Measurements from ENCODE around the gene ARID2.

DNA sequence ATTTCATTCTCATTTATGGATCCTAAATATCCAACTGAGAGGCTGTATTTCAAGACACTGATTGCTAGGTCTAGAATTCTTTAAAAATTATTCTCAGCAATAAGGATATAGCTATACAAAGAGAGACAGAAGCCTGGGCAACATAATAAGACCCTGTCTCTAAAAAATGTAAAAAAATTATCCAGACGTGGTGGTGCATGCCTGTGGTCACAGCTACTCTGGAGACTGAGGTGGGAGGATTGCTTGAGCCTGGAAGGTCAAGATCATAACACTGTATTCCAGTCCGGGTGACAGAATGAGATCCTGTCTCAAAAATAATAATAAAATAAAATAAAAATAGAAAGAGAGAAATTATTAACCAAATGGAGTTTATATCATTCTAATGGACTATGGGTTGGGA lies 20.6 kb upstream of the ARID2 start:
- TF ChIP-seq, protein P1, sequence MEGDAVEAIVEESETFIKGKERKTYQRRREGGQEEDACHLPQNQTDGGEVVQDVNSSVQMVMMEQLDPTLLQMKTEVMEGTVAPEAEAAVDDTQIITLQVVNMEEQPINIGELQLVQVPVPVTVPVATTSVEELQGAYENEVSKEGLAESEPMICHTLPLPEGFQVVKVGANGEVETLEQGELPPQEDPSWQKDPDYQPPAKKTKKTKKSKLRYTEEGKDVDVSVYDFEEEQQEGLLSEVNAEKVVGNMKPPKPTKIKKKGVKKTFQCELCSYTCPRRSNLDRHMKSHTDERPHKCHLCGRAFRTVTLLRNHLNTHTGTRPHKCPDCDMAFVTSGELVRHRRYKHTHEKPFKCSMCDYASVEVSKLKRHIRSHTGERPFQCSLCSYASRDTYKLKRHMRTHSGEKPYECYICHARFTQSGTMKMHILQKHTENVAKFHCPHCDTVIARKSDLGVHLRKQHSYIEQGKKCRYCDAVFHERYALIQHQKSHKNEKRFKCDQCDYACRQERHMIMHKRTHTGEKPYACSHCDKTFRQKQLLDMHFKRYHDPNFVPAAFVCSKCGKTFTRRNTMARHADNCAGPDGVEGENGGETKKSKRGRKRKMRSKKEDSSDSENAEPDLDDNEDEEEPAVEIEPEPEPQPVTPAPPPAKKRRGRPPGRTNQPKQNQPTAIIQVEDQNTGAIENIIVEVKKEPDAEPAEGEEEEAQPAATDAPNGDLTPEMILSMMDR (IDR thresholded peaks at IDR 0.05) = no peak
- no peak for TF ChIP-seq POLR2A (IDR thresholded peaks at IDR 0.05)
